HFF-Myc (cell line): Measurements from ENCODE around the gene HTRA1.

ENCODE experiments used
- DNase-seq: peaks from one replicate; pipeline ENCODE4 v3.0.0-alpha.2; 2011; ENCODE audit warnings: low read depth; ENCODE audit errors: extremely low read depth
- H3K4me3 ChIP-seq: replicated peaks from 2 replicates; pipeline ENCODE4 v1.5.1; 2011; ENCODE audit warnings: low read depth, mild to moderate bottlenecking, control low read depth, low read length
- TF ChIP-seq, protein P1 (sequence below): IDR thresholded peaks from 2 replicates; pipeline ENCODE4 v1.5.1; 2012; ENCODE audit warnings: mild to moderate bottlenecking, low read depth, low read length, control low read depth; ENCODE audit errors: missing control alignments

HTRA1 gene

DNA sequence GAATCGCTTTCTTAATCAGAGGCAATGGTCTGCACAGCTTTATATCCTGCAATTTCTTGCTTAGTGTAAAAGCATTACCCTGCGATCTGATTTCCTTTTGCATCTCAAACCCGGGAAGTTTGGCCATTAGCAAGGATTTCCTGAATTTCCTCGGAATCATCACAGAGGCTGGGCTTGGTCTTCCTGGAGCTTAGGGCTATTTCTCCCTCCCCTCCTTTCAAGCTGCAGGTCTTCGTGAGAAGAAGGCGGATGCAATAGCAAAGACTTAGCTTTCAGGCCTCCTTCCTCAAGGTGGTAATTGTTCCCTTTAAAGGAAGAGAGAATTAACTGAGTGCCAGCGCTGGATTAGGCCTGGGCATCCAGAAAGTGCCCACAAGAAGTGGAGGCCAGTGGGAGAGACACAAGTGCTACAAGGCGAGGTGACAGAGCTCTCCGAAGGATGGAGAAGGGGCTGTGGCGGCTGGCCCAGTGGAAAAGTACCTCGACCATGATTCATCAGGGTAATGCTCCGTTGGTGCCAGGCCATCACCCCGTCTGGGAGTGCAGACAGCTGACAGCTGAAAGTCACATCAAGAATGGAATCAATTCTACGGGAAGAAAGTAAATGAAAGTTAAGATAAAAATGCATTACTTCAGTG lies 10.9 kb upstream of the HTRA1 start:
- TF ChIP-seq, protein P1, sequence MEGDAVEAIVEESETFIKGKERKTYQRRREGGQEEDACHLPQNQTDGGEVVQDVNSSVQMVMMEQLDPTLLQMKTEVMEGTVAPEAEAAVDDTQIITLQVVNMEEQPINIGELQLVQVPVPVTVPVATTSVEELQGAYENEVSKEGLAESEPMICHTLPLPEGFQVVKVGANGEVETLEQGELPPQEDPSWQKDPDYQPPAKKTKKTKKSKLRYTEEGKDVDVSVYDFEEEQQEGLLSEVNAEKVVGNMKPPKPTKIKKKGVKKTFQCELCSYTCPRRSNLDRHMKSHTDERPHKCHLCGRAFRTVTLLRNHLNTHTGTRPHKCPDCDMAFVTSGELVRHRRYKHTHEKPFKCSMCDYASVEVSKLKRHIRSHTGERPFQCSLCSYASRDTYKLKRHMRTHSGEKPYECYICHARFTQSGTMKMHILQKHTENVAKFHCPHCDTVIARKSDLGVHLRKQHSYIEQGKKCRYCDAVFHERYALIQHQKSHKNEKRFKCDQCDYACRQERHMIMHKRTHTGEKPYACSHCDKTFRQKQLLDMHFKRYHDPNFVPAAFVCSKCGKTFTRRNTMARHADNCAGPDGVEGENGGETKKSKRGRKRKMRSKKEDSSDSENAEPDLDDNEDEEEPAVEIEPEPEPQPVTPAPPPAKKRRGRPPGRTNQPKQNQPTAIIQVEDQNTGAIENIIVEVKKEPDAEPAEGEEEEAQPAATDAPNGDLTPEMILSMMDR, result no peak
- no peak overlapping the region for H3K4me3 ChIP-seq
- DNase-seq, result no peak

DNA sequence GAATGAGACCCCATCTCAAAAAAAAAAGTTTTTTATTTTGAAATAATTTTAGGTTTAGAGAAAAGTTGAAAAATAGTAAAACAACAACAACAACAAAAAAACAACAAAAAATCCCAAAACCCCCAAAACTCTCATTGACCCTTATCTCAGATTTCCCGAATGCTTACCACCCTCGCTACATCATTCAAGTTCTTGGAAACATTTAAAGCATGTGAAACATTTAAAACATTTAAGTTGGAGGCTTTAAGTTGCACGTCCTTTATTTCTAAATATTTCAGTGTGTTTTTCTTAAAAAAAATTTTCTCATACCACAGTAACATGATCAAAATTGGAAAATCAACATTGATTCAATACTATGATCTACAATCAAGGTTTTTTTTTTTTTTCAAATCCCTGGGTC lies 7.3 kb upstream of the HTRA1 start:
- H3K4me3 ChIP-seq, result no peak overlapping the region
- no peak for DNase-seq
- TF ChIP-seq, protein P1, result no peak

- TF ChIP-seq, protein P1, result no peak
- DNase-seq, result no peak
These were observed 6.7 kb upstream of the HTRA1 start, which contains the start of gene ARMS2 for GRCh38 chr10:122454603-122455080. Gene ARMS2 (plus strand): TSS chr10:122454653. CDS start chr10:122454728, 75 bp downstream.

DNA sequence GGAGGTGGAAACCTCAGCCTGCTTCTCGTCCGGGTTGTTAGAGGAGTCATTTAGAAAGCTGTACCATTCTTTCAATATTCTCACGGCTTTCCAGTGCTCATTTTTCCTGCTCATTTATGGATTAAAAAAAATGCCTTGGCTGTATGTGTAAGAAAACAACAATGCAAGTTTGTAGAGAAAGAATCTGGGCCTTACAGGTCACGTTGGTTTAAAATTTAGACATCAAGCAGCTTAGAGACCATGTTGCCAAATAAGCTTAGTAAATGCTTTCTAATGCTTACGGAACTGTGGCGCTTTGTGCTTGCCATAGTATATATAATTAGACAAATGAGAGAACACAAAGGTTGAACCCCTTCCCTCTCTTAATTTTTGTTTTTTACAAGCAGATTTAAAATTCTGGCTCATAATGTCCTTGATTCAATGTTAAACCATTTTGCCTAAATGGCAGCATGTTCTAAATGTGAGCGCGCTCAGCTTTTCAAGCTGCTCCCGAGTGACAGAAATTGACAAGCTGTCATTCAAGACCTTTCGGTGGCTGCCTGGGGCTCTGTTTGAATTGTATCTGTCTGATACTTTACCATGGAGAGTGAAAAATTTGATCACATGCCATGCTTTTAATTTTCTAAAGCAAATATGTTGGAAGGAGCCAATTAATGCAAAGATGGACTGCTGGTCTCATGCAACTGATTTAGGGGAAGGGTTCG lies 5.8 kb upstream of the HTRA1 start:
- TF ChIP-seq, protein P1, result no peak
- no peak for DNase-seq
- no peak overlapping the region for H3K4me3 ChIP-seq

More at GRCh38 chr10:122454603-122455080, 6.7 kb upstream of the HTRA1 start, which contains the start of gene ARMS2:
- H3K4me3 ChIP-seq, result no peak within 1 kb of the TSS

DNA sequence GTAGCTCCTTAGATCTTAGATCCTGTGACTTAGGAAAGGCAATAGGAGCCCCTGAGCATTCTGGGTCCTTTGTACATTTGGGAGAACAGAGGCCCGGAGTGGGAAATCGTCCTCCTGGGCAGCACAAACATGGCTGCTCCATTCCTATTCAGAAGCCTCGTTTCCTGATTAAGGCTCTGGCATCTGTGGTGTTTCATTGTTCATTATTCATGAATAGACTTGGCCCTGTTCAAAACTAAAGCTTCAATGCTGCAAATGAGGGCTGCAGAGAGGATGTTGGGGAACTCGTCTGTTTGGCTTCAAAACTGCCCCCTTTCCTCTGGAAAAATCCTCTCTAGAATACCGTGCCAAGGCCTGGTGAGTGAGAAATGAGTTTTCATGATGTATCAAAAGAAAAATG lies 3.4 kb upstream of the HTRA1 start:
- DNase-seq, result no peak
- no peak overlapping the region for H3K4me3 ChIP-seq
- TF ChIP-seq, protein P1, result no peak

DNA sequence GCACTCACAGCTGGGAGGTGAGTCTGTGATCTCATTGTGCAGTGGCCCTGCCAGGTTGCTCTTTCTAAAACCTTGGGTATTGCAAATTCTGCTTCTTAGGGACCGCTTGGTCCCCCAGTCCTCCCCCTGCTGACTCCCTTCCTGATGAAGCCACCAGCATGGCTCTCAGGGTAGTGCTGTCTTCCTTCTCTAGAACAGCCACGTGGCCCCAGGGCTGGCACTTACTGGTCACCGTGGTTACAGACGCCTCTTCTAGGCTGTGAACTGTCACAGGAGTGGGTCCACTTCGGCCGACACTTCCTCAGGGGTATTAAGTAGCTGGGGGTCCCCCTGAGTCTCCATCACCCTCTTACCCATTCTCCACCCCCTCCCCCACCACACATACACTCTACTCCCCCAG lies 2.7 kb upstream of the HTRA1 start:
- TF ChIP-seq, protein P1, result no peak
- no peak for DNase-seq
- H3K4me3 ChIP-seq, result no peak overlapping the region
